HG02938 (cell line): ENCODE data around the gene G3BP1.
"Not testable (repeated sequence)": the region's sequence is repeated elsewhere in the genome, so short reads cannot be mapped to it uniquely, and the experiment has no call there.

ENCODE experiments used
- ATAC-seq: cut with Tn5 transposase; IDR thresholded peaks from one replicate; pipeline ENCODE4 v1.9.1; 2021; ENCODE audit warnings: mild to moderate bottlenecking, moderate library complexity; ENCODE audit not compliant: unreplicated experiment

The G3BP1 gene

DNA sequence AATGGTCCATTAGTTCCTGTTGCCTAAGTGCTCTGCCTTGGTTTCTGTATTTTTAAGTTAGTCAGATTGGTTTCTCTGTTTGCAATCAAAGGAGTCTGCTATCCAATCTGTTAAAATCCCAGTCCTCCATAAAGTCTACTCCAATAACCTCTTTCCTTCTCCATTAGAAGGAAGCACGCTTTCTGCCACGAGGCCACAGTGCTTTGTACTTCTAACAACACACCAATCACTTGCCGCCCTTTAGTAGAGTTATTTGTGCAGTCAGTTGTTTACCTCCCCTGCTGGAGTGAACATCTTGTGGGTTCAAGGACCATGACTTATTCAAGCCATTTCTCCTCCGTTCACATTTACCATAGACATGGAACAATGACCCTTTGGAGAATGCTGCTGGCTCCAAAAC lies 83.9 kb downstream of the G3BP1 start:
- ATAC-seq: no peak

DNA sequence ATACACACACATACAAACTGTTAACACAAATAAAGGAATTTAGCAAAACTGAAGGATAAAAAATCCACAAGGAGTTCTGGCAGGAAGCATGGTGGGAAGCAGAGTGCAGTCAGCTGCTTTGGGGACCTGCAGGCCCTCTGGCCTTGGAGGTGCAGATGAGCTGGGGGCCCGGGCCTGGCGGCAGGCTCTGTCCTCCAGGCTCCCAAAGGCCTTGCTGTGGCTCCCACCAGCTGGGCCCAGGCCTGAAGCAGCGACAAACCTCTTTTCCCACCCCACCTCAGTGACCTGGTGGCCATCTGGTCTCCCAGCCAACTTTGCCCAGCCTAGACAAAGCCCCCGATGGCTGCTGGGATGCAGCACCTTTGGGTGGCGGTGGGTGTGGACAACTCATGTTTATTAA lies 85.1 kb downstream of the G3BP1 start:
- ATAC-seq: no peak

DNA sequence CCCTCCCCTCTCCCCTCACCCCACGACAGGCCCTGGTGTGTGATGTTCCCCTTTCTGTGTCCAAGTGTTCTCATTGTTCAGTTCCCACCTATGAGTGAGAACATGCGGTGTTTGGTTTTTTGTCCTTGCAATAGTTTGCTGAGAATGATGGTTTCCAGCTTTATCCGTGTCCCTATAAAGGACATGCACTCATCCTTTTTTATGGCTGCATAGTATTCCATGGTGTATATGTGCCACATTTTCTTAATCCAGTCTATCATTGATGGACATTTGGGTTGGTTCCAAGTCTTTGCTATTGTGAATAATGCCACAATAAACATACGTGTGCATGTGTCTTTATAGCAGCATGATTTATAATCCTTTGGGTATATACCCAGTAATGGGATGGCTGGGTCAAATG lies 89.1 kb downstream of the G3BP1 start:
- not testable (repeated sequence) for ATAC-seq
